NB4 (cell line): ENCODE data around the gene IQGAP2.

ENCODE experiments used
- CTCF ChIP-seq: IDR thresholded peaks from one replicate; pipeline ENCODE4 v1.5.1; 2012; ENCODE audit warnings: low read depth, low read length
- POLR2A ChIP-seq: IDR thresholded peaks from 2 replicates; pipeline ENCODE4 v1.6.1; 2011; ENCODE audit warnings: mild to moderate bottlenecking; ENCODE audit not compliant: insufficient read length; ENCODE audit errors: extremely low read depth

- TF ChIP-seq POLR2A (no peak), CTCF (no peak)
These were observed 276.1 kb downstream of the IQGAP2 start for GRCh38 chr5:76679231-76679630.
